H1 (cell line): ENCODE measurements around the gene KRTAP12-4. TPM values are rescaled to one million over a fixed set of nuclear protein-coding genes. Genes with fewer than 3 reads are reported as not detected.
"Not testable (repeated sequence)": the region's sequence is repeated elsewhere in the genome, so short reads cannot be mapped to it uniquely, and the experiment has no call there.

Source experiments
- CTCF ChIA-PET: fragments of 300-600 bp; sonication (Branson Sonifier 250); formaldehyde crosslinking; loops from one replicate; lab custom pipeline; 2021; ENCODE audit not compliant: partially characterized antibody; lab: Charles Lee
- POLR2A ChIA-PET: fragments of 300-600 bp; sonication (Branson Sonifier 250); formaldehyde crosslinking; loops from one replicate; lab custom pipeline; 2021; ENCODE audit warnings: inconsistent platforms; ENCODE audit not compliant: partially characterized antibody; lab: Charles Lee
- DNase-seq, 2 experiments: peaks; one replicate each; pipeline versions ENCODE4 v3.0.0 to v3.0.0-alpha.2; 2010 to 2022; ENCODE audit warnings: low spot score in 2 of 2, low read depth in 1 of 2, mixed read lengths in 1 of 2
- FAIRE-seq: peaks from 2 replicates; lab custom pipeline; 2011; peaks lifted over from hg19 to GRCh38; lab: Jason Lieb, UNC
- H2AFZ ChIP-seq: 2 replicates; pipeline ENCODE4 v1.8.1; 2012; ENCODE audit warnings: low read length, inconsistent platforms
- H2AK5ac ChIP-seq: 2 replicates; pipeline ENCODE4 v1.6.1; 2013; ENCODE audit warnings: low read depth, low read length
- H2BK120ac ChIP-seq: replicated peaks from 2 replicates; pipeline ENCODE3; 2013; ENCODE audit warnings: low read depth, low read length, inconsistent platforms
- H2BK12ac ChIP-seq: 2 replicates; pipeline ENCODE4 v1.6.1; 2013; ENCODE audit warnings: low read depth, low read length
- H2BK15ac ChIP-seq: 2 replicates; pipeline ENCODE4 v1.6.1; 2013; ENCODE audit warnings: low read length
- H2BK20ac ChIP-seq: 2 replicates; pipeline ENCODE4 v1.6.1; 2013; ENCODE audit warnings: low read length
- H2BK5ac ChIP-seq: 2 replicates; pipeline ENCODE4 v1.6.1; 2013; ENCODE audit warnings: low read depth, low read length
- H3K14ac ChIP-seq: 2 replicates; pipeline ENCODE4 v1.6.1; 2013; ENCODE audit warnings: inconsistent platforms; ENCODE audit not compliant: insufficient read length
- H3K18ac ChIP-seq: 2 replicates; pipeline ENCODE4 v1.6.1; 2013; ENCODE audit warnings: low read length; ENCODE audit errors: extremely low read depth
- H3K23ac ChIP-seq: 2 replicates; pipeline ENCODE4 v1.6.1; 2013; ENCODE audit warnings: inconsistent platforms; ENCODE audit not compliant: insufficient read length
- H3K23me2 ChIP-seq: 2 replicates; pipeline ENCODE4 v1.6.1; 2013; ENCODE audit warnings: low read depth, low read length
- H3K27ac ChIP-seq: 2 replicates; pipeline ENCODE4 v1.6.1; 2011; ENCODE audit warnings: low read depth, low read length, inconsistent platforms
- H3K27me3 ChIP-seq, 4 experiments: replicated peaks in 1 of 4; 1 replicate in 1 of 4; 2 replicates in 3 of 4; pipeline versions ENCODE4 v1.6.1 to v1.8.1; 2011 to 2013; ENCODE audit warnings: low read length in 3 of 4, mild to moderate bottlenecking in 3 of 4, inconsistent platforms in 2 of 4, mixed read lengths in 2 of 4, moderate library complexity in 1 of 4; ENCODE audit not compliant: control insufficient read depth in 3 of 4, insufficient read depth in 3 of 4; ENCODE audit errors: extremely low read depth in 1 of 4
- H3K36me3 ChIP-seq, 4 experiments: 2 replicates each; pipeline versions ENCODE4 v1.6.1 to v1.8.1; 2011 to 2013; ENCODE audit warnings: mild to moderate bottlenecking in 4 of 4, low read length in 3 of 4, moderate library complexity in 2 of 4, control low read depth in 1 of 4, inconsistent platforms in 1 of 4; ENCODE audit not compliant: insufficient read depth in 4 of 4, control insufficient read depth in 2 of 4
- H3K4ac ChIP-seq: replicated peaks from 2 replicates; pipeline ENCODE3; 2013; ENCODE audit warnings: low read length, low read depth, mixed read lengths, inconsistent platforms; ENCODE audit not compliant: insufficient read length
- H3K4me1 ChIP-seq, 4 experiments: replicated peaks in 1 of 4; 1 replicate in 1 of 4; 2 replicates in 3 of 4; pipeline versions ENCODE4 v1.6.1 to v1.8.1; 2011 to 2013; ENCODE audit warnings: low read length in 3 of 4, inconsistent platforms in 2 of 4, mixed read lengths in 1 of 4; ENCODE audit not compliant: insufficient read depth in 4 of 4, control insufficient read depth in 3 of 4
- H3K4me2 ChIP-seq, 2 experiments: 2 replicates each; pipeline versions ENCODE4 v1.6.1 to v1.8.1; 2011 to 2013; ENCODE audit warnings: low read depth in 2 of 2, low read length in 2 of 2, control low read depth in 1 of 2, inconsistent platforms in 1 of 2, mild to moderate bottlenecking in 1 of 2; ENCODE audit not compliant: insufficient read depth in 1 of 2
- H3K4me3 ChIP-seq, 4 experiments: fragments of 200-600, 300-600 bp in 1 of 4; sonication (generic), shearing (Covaris generic), sonication (Bioruptor Twin) in 1 of 4; 2 replicates each; pipeline versions ENCODE4 v1.5.1 to v1.8.1; 2011 to 2016; ENCODE audit warnings: low read length in 4 of 4, low read depth in 3 of 4, control low read depth in 2 of 4, inconsistent platforms in 2 of 4, mild to moderate bottlenecking in 2 of 4, mixed read lengths in 1 of 4, moderate library complexity in 1 of 4; ENCODE audit not compliant: insufficient read depth in 2 of 4; ENCODE audit errors: extremely low read depth in 1 of 4
- H3K56ac ChIP-seq: replicated peaks from 2 replicates; pipeline ENCODE3; 2013; ENCODE audit warnings: low read depth, mild to moderate bottlenecking, mixed read lengths, low read length, inconsistent platforms; ENCODE audit not compliant: insufficient read length
- H3K79me1 ChIP-seq: 2 replicates; pipeline ENCODE4 v1.6.1; 2013; ENCODE audit warnings: low read depth, low read length, control low read depth
- H3K79me2 ChIP-seq, 2 experiments: 2 replicates each; pipeline versions ENCODE4 v1.6.1 to v1.8.1; 2012 to 2013; ENCODE audit warnings: low read length in 2 of 2, mild to moderate bottlenecking in 2 of 2, inconsistent platforms in 1 of 2; ENCODE audit not compliant: insufficient read depth in 2 of 2, control insufficient read depth in 1 of 2
- H3K9ac ChIP-seq, 4 experiments: replicated peaks in 1 of 4; 1 replicate in 1 of 4; 2 replicates in 3 of 4; pipeline versions ENCODE4 v1.6.1 to v1.8.1; 2011 to 2013; ENCODE audit warnings: low read depth in 3 of 4, low read length in 3 of 4, control low read depth in 2 of 4, mild to moderate bottlenecking in 2 of 4, moderate library complexity in 2 of 4, inconsistent platforms in 1 of 4; ENCODE audit errors: extremely low read depth in 1 of 4
- H3K9me3 ChIP-seq, 2 experiments: 2 replicates each; pipeline versions ENCODE4 v1.6.1 to v1.8.1; 2012 to 2013; ENCODE audit warnings: mild to moderate bottlenecking in 2 of 2, moderate library complexity in 2 of 2, control low read depth in 1 of 2, inconsistent platforms in 1 of 2, low read depth in 1 of 2, low read length in 1 of 2, mixed read lengths in 1 of 2; ENCODE audit not compliant: insufficient read depth in 2 of 2
- H4K20me1 ChIP-seq, 2 experiments: replicated peaks in 1 of 2; 2 replicates each; pipeline versions ENCODE3 to v1.8.1; 2011 to 2013; ENCODE audit warnings: inconsistent platforms in 2 of 2, low read length in 2 of 2, mild to moderate bottlenecking in 1 of 2; ENCODE audit not compliant: insufficient read depth in 2 of 2, control insufficient read depth in 1 of 2
- H4K5ac ChIP-seq: 2 replicates; pipeline ENCODE4 v1.6.1; 2013; ENCODE audit warnings: low read length, low read depth, mixed read lengths, inconsistent platforms; ENCODE audit not compliant: insufficient read length
- H4K8ac ChIP-seq: 2 replicates; pipeline ENCODE4 v1.8.0; 2013; ENCODE audit warnings: mild to moderate bottlenecking, moderate library complexity, low read length, inconsistent platforms; ENCODE audit not compliant: insufficient read depth; ENCODE audit errors: extremely low read depth
- H4K91ac ChIP-seq: replicated peaks from 2 replicates; pipeline ENCODE3; 2013; ENCODE audit warnings: low read length, mixed read lengths, inconsistent platforms; ENCODE audit not compliant: insufficient read length
- WGBS, 2 experiments: shearing (Covaris generic) in 1 of 2; methylation state at CpG; one replicate each; pipeline versions ENCODE4 v1.1.6 to v1.1.7; 2013 to 2015; ENCODE audit warnings: low lambda C conversion rate in 2 of 2, mixed read lengths in 2 of 2, inconsistent platforms in 1 of 2, low coverage in 1 of 2, missing lambda C conversion rate in 1 of 2; ENCODE audit not compliant: insufficient replicate concordance in 2 of 2, insufficient coverage in 1 of 2, insufficient read length in 1 of 2; ENCODE audit errors: extremely low coverage in 1 of 2, missing lambda C conversion rate in 1 of 2; 5-methylcytosine and 5-hydroxymethylcytosine counted together
- polyA plus RNA-seq, 7 experiments: library from polyadenylated mRNA; depleted of rRNA in 3 of 7; stranded (reverse) in 5 of 7; unstranded in 2 of 7; fragments of >200 nt in 5 of 7; fragments of 200-250 nt in 2 of 7; gene quantifications; 1 replicate in 5 of 7; 2 replicates in 1 of 7; 4 replicates in 1 of 7; pipeline versions ENCODE4 v1.2.1 to v1.2.3, GENCODE V29; 2011 to 2013; ENCODE audit warnings: missing spikeins in 2 of 7, mixed read lengths in 2 of 7
- total RNA-seq: library from RNA; stranded (reverse); fragmentation: NEBNext Ultra II Directional; extraction: Animal tissue kit (Norgen Biotek cat#: 25700); gene quantifications from 2 replicates; pipeline ENCODE4 v1.2.1, GENCODE V29; 2021

The KRTAP12-4 gene
- total and polyA plus RNA-seq, 2 of the 8 experiments (the other 6 are each of a cell fraction or from before 2014, with no cell fraction given), result not detected

DNA sequence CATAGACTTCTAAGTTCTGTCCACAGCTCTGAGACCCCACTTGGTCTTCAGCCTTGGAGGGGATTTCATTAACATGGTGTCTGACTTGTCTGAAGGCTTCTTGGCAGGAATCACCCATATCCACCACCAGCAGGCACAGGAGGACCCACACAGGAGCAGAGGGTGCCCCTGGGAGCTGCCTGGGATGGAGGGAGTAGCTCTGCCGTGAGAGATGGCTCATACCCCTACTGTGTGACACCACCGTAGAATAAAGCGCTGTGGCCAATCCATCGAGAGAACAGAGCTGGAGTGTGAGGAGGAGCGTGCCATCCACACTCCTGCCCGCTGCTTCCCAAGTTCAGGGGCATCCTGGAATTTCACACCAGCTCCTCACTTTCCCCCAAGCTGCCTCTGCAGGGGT, 30.6 kb upstream of the KRTAP12-4 start:
- H3K23ac ChIP-seq, H3K9me3 ChIP-seq, H3K14ac ChIP-seq, H2BK20ac ChIP-seq, H3K18ac ChIP-seq, H3K79me1 ChIP-seq, H4K91ac ChIP-seq, H3K4me2 ChIP-seq, H2BK5ac ChIP-seq, H2BK12ac ChIP-seq, H2AK5ac ChIP-seq, H3K56ac ChIP-seq, H3K4me3 ChIP-seq, FAIRE-seq, H3K9ac ChIP-seq, H3K27me3 ChIP-seq, H4K20me1 ChIP-seq, DNase-seq, H3K79me2 ChIP-seq, H3K36me3 ChIP-seq, H4K5ac ChIP-seq, H3K23me2 ChIP-seq, H3K4ac ChIP-seq, H2BK120ac ChIP-seq, H3K27ac ChIP-seq, POLR2A ChIA-PET, H2BK15ac ChIP-seq, H2AFZ ChIP-seq, H4K8ac ChIP-seq: not testable (repeated sequence)
- peaks cover 5 to 11% (median 9%) of the 10 kb centered on the region in 4 experiments for H3K4me1 ChIP-seq
- CTCF ChIA-PET, result interaction anchor here (0.6 to 2.5 kb wide), 3 partner anchors 11 to 108 kb away, joined by 3 to 13 read pairs (median 3); partner anchors contain the start of gene KRTAP10-12
- 89% methylated on average over 3 of the region's 6 CpGs; no CpG with 5 or more reads in 1 of the 2 experiments for WGBS, 2 experiments
